Mucosa of descending colon (tissue), 3 donors: Measurements from ENCODE around the gene NHLH1. TPM values are rescaled to one million over a fixed set of nuclear protein-coding genes. Genes with fewer than 3 reads are reported as not detected.

Source experiments
- ATAC-seq: fragments of 200-7000 bp; cut with Tn5 transposase; one replicate; pipeline ENCODE4 v1.9.1; 2020; ENCODE audit warnings: mild to moderate bottlenecking, moderate library complexity
- DNase-seq, 3 donors: peaks; one replicate each; pipeline ENCODE4 v3.0.0-alpha.2; 2020
- H3K36me3 ChIP-seq: fragments of 200-600 bp; one replicate; pipeline ENCODE4 v1.8.0; 2021; ENCODE audit warnings: low read depth, mild to moderate bottlenecking
- H3K4me1 ChIP-seq: fragments of 200-600 bp; one replicate; pipeline ENCODE4 v1.8.0; 2021; ENCODE audit warnings: low read depth, mild to moderate bottlenecking
- H3K4me3 ChIP-seq: fragments of 200-600 bp; one replicate; pipeline ENCODE4 v1.8.0; 2021; ENCODE audit warnings: mild to moderate bottlenecking
- H3K9me3 ChIP-seq: fragments of 200-600 bp; one replicate; pipeline ENCODE4 v1.8.0; 2021; ENCODE audit warnings: mild to moderate bottlenecking
- CTCF ChIP-seq: fragments of 200-600 bp; IDR thresholded peaks from one replicate; pipeline ENCODE4 v1.8.0; 2022; ENCODE audit warnings: antibody characterized with exemption, mild to moderate bottlenecking
- intact Hi-C, 2 donors: fragments of 100-400 bp; cut with DNase I in 1 of 2; cut with micrococcal nuclease in 1 of 2; formaldehyde crosslinking; loops; one replicate each; pipeline versions ENCODE4 v1.11.0 to v1.11.1; 2022; cut with DNase I, micrococcal nuclease
- total RNA-seq, 3 donors: library from RNA; stranded (reverse); fragmentation: NEBNext Ultra II Directional in 2 of 3; extraction: Animal tissue kit (Norgen Biotek cat#: 25700) in 2 of 3; gene quantifications; one replicate each; pipeline versions ENCODE4 v1.2.1 to v1.2.4, GENCODE V29; 2021 to 2023
- donor health status: DM: no; HTN: no; CAD: no; lungs with moderate emphysema.
- donor health status: DM: no; HTN: no; CAD: no.
- donor health status: DM: no; HTN: yes; CAD: no.

NHLH1 gene
- total RNA-seq, 3 donors from 2014 or later, result 0.14 to 0.16 (median 0.14) TPM

- H3K4me3 ChIP-seq, result peak overlapping the region; percentile 44
- H3K36me3 ChIP-seq, result no peaks in the 10 kb centered on the region
- ATAC-seq (peak; percentile 35), DNase-seq (peak in 2 of 3 donors; percentile 21 to 45)
- H3K4me1 ChIP-seq, result peaks cover 12% of the 10 kb centered on the region
- intact Hi-C loops, result no loop called here
- no peak for TF ChIP-seq CTCF
- H3K9me3 ChIP-seq, result no peaks in the 10 kb centered on the region
These were observed 34.0 kb downstream of the NHLH1 start for GRCh38 chr1:160400646-160401486.

- Histone ChIP-seq H3K4me1 (peaks cover 16% of the 10 kb centered on the region), H3K36me3 (no peaks in the 10 kb centered on the region), H3K4me3 (no peak overlapping the region), H3K9me3 (no peaks in the 10 kb centered on the region)
- DNase-seq (peak in 1 of 3 donors; percentile 37), ATAC-seq (peak; percentile 38)
- intact Hi-C loops, result no loop called here
- no peak for TF ChIP-seq CTCF
These were observed 34.6 kb downstream of the NHLH1 start for GRCh38 chr1:160401487-160401805.

- H3K4me1 ChIP-seq, result peaks cover 11% of the 10 kb centered on the region
- no peak overlapping the region for H3K4me3 ChIP-seq
- DNase-seq (no peak), ATAC-seq (no peak)
- TF ChIP-seq CTCF, result no peak
- H3K9me3 ChIP-seq, result no peaks in the 10 kb centered on the region
- intact Hi-C loops, result no loop called here
- no peaks in the 10 kb centered on the region for H3K36me3 ChIP-seq
These were observed 35.3 kb downstream of the NHLH1 start for GRCh38 chr1:160402001-160402795.

- intact Hi-C loops, result no loop called here
- H3K4me3 ChIP-seq, result no peak overlapping the region
- DNase-seq (no peak), ATAC-seq (no peak)
- TF ChIP-seq CTCF, result no peak
- no peaks in the 10 kb centered on the region for H3K9me3 ChIP-seq
- H3K36me3 ChIP-seq, result no peaks in the 10 kb centered on the region
- peaks cover 11% of the 10 kb centered on the region for H3K4me1 ChIP-seq
These were observed 36.4 kb downstream of the NHLH1 start for GRCh38 chr1:160403244-160403643.

- no peak for DNase-seq
These were observed 37.2 kb downstream of the NHLH1 start for GRCh38 chr1:160404094-160404493.

More at GRCh38 chr1:160404094-160404493, 37.2 kb downstream of the NHLH1 start:
- intact Hi-C loops, result no loop called here
- ATAC-seq, result no peak
- no peak overlapping the region for H3K4me3 ChIP-seq
- no peaks in the 10 kb centered on the region for H3K36me3 ChIP-seq
- TF ChIP-seq CTCF, result no peak
- H3K4me1 ChIP-seq, result peaks cover 11% of the 10 kb centered on the region
- H3K9me3 ChIP-seq, result no peaks in the 10 kb centered on the region
